ENCODE measurements around the gene PDIA5. TPM values are rescaled to one million over a fixed set of nuclear protein-coding genes. Genes with fewer than 3 reads are reported as not detected.

PDIA5 gene
- total and polyA plus RNA-seq, 4 donors = 36.8 to 94.6 (median 63.3) TPM

- DNase-seq (ENCODE audit: low spot score) = no peak
- no peak overlapping the region for H3K27ac ChIP-seq (ENCODE audit: low read depth in 1 of 2, low read length in 2 of 2)
- 84% methylated on average over 6 of the region's 6 CpGs for WGBS
- H3K4me3 ChIP-seq (ENCODE audit: low read depth in 1 of 3, low read length in 3 of 3) = no peak overlapping the region
- H3K9me3 ChIP-seq (ENCODE audit: control insufficient read depth in 4 of 4, low read length in 3 of 4) = no peaks in the 10 kb centered on the region
- peaks cover 4 to 71% (median 48%) of the 10 kb centered on the region in 4 donors for H3K4me1 ChIP-seq (ENCODE audit: control insufficient read depth in 4 of 4, insufficient read depth in 4 of 4, low read length in 3 of 4)
- TF ChIP-seq CTCF (IDR thresholded peaks at IDR 0.05; ENCODE audit: low read depth, low read length, missing input control) = no peak
- TF ChIP-seq NR2F2 (IDR thresholded peaks at IDR 0.05) = no peak
- TF ChIP-seq, protein P1, sequence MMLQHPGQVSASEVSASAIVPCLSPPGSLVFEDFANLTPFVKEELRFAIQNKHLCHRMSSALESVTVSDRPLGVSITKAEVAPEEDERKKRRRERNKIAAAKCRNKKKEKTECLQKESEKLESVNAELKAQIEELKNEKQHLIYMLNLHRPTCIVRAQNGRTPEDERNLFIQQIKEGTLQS (IDR thresholded peaks at IDR 0.05) = no peak
- no peak for TF ChIP-seq HNF4A (conservative IDR thresholded peaks at IDR 0.05)
- TF ChIP-seq FOXA2 (IDR thresholded peaks at IDR 0.05) = no peak
- TF ChIP-seq SP1 (IDR thresholded peaks at IDR 0.05) = no peak
- no peak for TF ChIP-seq HNF4G (IDR thresholded peaks at IDR 0.05)
- TF ChIP-seq, protein P2, sequence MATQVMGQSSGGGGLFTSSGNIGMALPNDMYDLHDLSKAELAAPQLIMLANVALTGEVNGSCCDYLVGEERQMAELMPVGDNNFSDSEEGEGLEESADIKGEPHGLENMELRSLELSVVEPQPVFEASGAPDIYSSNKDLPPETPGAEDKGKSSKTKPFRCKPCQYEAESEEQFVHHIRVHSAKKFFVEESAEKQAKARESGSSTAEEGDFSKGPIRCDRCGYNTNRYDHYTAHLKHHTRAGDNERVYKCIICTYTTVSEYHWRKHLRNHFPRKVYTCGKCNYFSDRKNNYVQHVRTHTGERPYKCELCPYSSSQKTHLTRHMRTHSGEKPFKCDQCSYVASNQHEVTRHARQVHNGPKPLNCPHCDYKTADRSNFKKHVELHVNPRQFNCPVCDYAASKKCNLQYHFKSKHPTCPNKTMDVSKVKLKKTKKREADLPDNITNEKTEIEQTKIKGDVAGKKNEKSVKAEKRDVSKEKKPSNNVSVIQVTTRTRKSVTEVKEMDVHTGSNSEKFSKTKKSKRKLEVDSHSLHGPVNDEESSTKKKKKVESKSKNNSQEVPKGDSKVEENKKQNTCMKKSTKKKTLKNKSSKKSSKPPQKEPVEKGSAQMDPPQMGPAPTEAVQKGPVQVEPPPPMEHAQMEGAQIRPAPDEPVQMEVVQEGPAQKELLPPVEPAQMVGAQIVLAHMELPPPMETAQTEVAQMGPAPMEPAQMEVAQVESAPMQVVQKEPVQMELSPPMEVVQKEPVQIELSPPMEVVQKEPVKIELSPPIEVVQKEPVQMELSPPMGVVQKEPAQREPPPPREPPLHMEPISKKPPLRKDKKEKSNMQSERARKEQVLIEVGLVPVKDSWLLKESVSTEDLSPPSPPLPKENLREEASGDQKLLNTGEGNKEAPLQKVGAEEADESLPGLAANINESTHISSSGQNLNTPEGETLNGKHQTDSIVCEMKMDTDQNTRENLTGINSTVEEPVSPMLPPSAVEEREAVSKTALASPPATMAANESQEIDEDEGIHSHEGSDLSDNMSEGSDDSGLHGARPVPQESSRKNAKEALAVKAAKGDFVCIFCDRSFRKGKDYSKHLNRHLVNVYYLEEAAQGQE (IDR thresholded peaks at IDR 0.05) = no peak
- TF ChIP-seq RXRA (IDR thresholded peaks at IDR 0.05) = no peak
- TF ChIP-seq TAF1 (conservative IDR thresholded peaks at IDR 0.05) = no peak
- no peak for TF ChIP-seq GABPA (IDR thresholded peaks at IDR 0.05 in 1 of 2, conservative IDR thresholded peaks at IDR 0.05 in 1 of 2)
- no peak for TF ChIP-seq RAD21 (IDR thresholded peaks at IDR 0.05)
- no peak for TF ChIP-seq YY1 (IDR thresholded peaks at IDR 0.05)
- TF ChIP-seq EGR1 (IDR thresholded peaks at IDR 0.05; ENCODE audit: low read depth in 2 of 2) = no peak
- TF ChIP-seq, protein P3, sequence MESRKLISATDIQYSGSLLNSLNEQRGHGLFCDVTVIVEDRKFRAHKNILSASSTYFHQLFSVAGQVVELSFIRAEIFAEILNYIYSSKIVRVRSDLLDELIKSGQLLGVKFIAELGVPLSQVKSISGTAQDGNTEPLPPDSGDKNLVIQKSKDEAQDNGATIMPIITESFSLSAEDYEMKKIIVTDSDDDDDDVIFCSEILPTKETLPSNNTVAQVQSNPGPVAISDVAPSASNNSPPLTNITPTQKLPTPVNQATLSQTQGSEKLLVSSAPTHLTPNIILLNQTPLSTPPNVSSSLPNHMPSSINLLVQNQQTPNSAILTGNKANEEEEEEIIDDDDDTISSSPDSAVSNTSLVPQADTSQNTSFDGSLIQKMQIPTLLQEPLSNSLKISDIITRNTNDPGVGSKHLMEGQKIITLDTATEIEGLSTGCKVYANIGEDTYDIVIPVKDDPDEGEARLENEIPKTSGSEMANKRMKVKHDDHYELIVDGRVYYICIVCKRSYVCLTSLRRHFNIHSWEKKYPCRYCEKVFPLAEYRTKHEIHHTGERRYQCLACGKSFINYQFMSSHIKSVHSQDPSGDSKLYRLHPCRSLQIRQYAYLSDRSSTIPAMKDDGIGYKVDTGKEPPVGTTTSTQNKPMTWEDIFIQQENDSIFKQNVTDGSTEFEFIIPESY (IDR thresholded peaks at IDR 0.05) = no peak
- TF ChIP-seq FOXA1 (IDR thresholded peaks at IDR 0.05) = no peak
- no peak for TF ChIP-seq JUND (IDR thresholded peaks at IDR 0.05)
- TF ChIP-seq, protein P4, sequence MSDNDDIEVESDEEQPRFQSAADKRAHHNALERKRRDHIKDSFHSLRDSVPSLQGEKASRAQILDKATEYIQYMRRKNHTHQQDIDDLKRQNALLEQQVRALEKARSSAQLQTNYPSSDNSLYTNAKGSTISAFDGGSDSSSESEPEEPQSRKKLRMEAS (IDR thresholded peaks at IDR 0.05) = no peak
- no peaks in the 10 kb centered on the region for H3K27me3 ChIP-seq (ENCODE audit: control insufficient read depth in 4 of 4, insufficient read depth in 4 of 4, low read length in 3 of 4)
- H3K9ac ChIP-seq (ENCODE audit: low read depth in 1 of 2, low read length in 2 of 2) = no peak overlapping the region
- peaks cover 1 to 16% (median 10%) of the 10 kb centered on the region in 4 donors for H3K36me3 ChIP-seq (ENCODE audit: control insufficient read depth in 4 of 4, insufficient read depth in 3 of 4, low read depth in 1 of 4, low read length in 3 of 4)
Observed at GRCh38 chr3:123098426-123099330, 31.9 kb downstream of the PDIA5 start.
